Right cardiac atrium (tissue), 5 donors: Measurements from ENCODE around the gene SLC44A5. TPM values are rescaled to one million over a fixed set of nuclear protein-coding genes. Genes with fewer than 3 reads are reported as not detected.
"Not testable (repeated sequence)": the region's sequence is repeated elsewhere in the genome, so short reads cannot be mapped to it uniquely, and the experiment has no call there.

Source experiments
- ATAC-seq, 2 donors: fragments of 200-7000 bp; cut with Tn5 transposase; one replicate each; pipeline versions ENCODE4 v1.8.0 to v1.9.1; 2020; ENCODE audit warnings: moderate library complexity in 2 of 2, mild to moderate bottlenecking in 1 of 2
- DNase-seq, 3 donors: peaks; one replicate each; pipeline ENCODE4 v3.0.0-alpha.2; 2020
- H3K27ac ChIP-seq: one replicate; pipeline ENCODE4 v1.5.1; 2013; ENCODE audit warnings: mild to moderate bottlenecking, low read length, control low read depth, moderate library complexity
- H3K27me3 ChIP-seq: one replicate; pipeline ENCODE4 v1.6.1; 2013; ENCODE audit not compliant: control insufficient read depth, insufficient read depth
- H3K4me1 ChIP-seq: one replicate; pipeline ENCODE4 v1.6.1; 2013; ENCODE audit warnings: low read length; ENCODE audit not compliant: control insufficient read depth, insufficient read depth
- H3K4me3 ChIP-seq: one replicate; pipeline ENCODE4 v1.5.1; 2013; ENCODE audit warnings: low read length, control low read depth
- H3K9me3 ChIP-seq: one replicate; pipeline ENCODE4 v1.6.1; 2013; ENCODE audit warnings: low read length; ENCODE audit not compliant: control insufficient read depth
- WGBS: extraction: QIAGEN DNeasy Blood & Tissue Kit; methylation state at CpG from one replicate; pipeline ENCODE4 v1.1.7; 2013; 5-methylcytosine and 5-hydroxymethylcytosine counted together
- intact Hi-C, 4 donors: fragments of 100-400 bp; cut with DNase I; formaldehyde crosslinking; loops; one replicate each; pipeline versions ENCODE4 v1.11.0 to v1.14.0; 2022 to 2023
- polyA plus RNA-seq: library from polyadenylated mRNA; stranded (reverse); fragments of 200-250 nt; gene quantifications from one replicate; pipeline ENCODE4 v1.2.3, GENCODE V29; 2013
- total RNA-seq, 4 donors: library from RNA; stranded (reverse); fragmentation: NEBNext Ultra II Directional; extraction: Animal tissue kit (Norgen Biotek cat#: 25700); gene quantifications; one replicate each; pipeline ENCODE4 v1.2.1, GENCODE V29; 2021
- donor health status: healthy with polysubstance abuse.
- donor health status: DM: no; HTN: yes; CAD: no.
- donor health status: DM: no; HTN: no; CAD: no.
- donor health status: DM: no; HTN: yes; CAD: no; lungs with severe emphysema.
- donor health status: DM: yes; HTN: yes; CAD: no.

The SLC44A5 gene
- total and polyA plus RNA-seq, 5 donors = 0.48 to 4.1 (median 1.2) TPM

- Histone ChIP-seq H3K4me1 (no peaks in the 10 kb centered on the region), H3K27ac (no peak overlapping the region)
- WGBS = 51% methylated on average over 2 of the region's 2 CpGs
These were observed 128.0 kb downstream of the SLC44A5 start for GRCh38 chr1:75482951-75483350.

GRCh38 chr1:75476486-75476885 lies 134.4 kb downstream of the SLC44A5 start:
- not testable (repeated sequence) for H3K9me3 ChIP-seq, H3K27me3 ChIP-seq
- 91% methylated on average over 12 of the region's 12 CpGs for WGBS

More at GRCh38 chr1:75482951-75483350, 128.0 kb downstream of the SLC44A5 start:
- Histone ChIP-seq H3K9me3 (peaks cover 4% of the 10 kb centered on the region), H3K27me3 (no peaks in the 10 kb centered on the region), H3K4me3 (no peak overlapping the region)
- DNase-seq (no peak), ATAC-seq (no peak)
- intact Hi-C loops = no loop called here

DNA sequence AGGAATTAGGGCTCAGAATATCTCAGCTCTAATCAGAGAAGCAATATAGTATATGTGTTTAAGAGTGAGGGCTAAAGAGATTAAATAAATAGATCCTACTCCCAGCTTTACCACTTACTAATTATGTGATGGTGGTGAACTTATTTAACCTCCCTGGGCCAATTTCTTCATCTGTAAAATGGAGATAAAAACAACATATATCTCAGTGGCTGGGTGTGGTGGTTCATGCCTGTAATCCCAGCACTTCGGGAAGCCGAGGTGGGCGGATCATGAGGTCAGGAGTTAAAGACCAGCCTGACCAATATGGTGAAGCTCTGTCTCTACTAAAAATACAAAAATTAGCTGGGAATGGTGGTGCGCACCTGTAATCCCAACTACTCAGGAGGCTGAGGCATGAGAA lies 135.2 kb downstream of the SLC44A5 start:
- H3K4me1 ChIP-seq = no peaks in the 10 kb centered on the region
- 93% methylated on average over 4 of the region's 4 CpGs for WGBS
- ATAC-seq = no peak

More at GRCh38 chr1:75476486-75476885, 134.4 kb downstream of the SLC44A5 start:
- ATAC-seq, intact Hi-C loops, H3K4me3 ChIP-seq, H3K4me1 ChIP-seq, H3K27ac ChIP-seq, DNase-seq: not testable (repeated sequence)

GRCh38 chr1:75472971-75473603 lies 137.8 kb downstream of the SLC44A5 start:
- intact Hi-C loops = no loop called here
- 48% methylated on average over 4 of the region's 4 CpGs for WGBS
- Histone ChIP-seq H3K27ac (no peak overlapping the region), H3K4me1 (no peaks in the 10 kb centered on the region), H3K9me3 (no peaks in the 10 kb centered on the region), H3K27me3 (no peaks in the 10 kb centered on the region), H3K4me3 (no peak overlapping the region)
- DNase-seq = no peak
- ATAC-seq = no peak

More for the DNA sequence above, 135.2 kb downstream of the SLC44A5 start:
- Histone ChIP-seq H3K4me3 (no peak overlapping the region), H3K9me3 (no peaks in the 10 kb centered on the region), H3K27ac (no peak overlapping the region), H3K27me3 (no peaks in the 10 kb centered on the region)
- DNase-seq = no peak
- intact Hi-C loops = no loop called here

DNA sequence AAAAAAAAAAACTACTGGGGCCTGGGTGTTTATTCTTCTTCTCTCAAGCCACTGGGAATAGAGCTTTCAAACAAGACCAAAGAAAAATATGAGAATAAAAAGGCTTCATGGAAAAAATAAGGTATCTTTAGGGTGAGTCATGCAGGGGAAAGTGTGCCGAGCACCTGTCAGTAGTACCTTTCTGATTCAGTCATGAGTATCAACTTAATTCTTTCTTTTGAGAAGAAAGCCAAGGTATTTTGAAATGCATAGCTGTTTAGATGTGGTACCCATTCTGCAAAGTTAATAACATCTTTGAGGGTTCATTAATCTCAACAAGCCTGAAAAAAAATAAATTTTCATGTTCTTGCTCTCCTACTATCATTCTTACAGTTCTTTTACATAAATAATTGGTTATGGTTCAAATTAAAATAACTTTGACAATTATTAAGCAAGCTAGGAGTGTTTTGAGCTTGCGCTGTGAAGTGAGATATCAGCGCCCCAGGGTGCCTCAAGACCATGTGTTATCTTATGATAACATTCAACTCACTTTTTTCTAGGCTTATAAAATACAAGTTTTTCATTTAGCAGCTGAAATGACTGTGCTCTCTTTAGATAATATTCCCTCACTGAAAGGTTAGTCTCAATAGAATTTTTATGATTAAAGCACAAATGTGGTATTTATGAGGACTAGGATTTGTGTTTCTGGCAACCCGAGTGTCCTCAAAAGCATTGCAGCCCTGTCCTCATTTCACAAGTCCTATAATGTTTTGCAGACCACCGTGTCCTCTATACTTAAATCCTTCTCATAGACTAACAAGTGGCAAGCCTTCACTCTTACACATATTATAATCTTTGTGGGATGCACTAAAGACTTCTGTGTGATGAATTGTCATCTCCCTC lies 138.6 kb downstream of the SLC44A5 start:
- 56% methylated on average over 5 of the region's 5 CpGs for WGBS
- H3K27me3 ChIP-seq = no peaks in the 10 kb centered on the region
- no peaks in the 10 kb centered on the region for H3K4me1 ChIP-seq
- DNase-seq = no peak
- H3K4me3 ChIP-seq = no peak overlapping the region
- no peaks in the 10 kb centered on the region for H3K9me3 ChIP-seq
- no peak for ATAC-seq
- intact Hi-C loops = no loop called here
- H3K27ac ChIP-seq = no peak overlapping the region

DNA sequence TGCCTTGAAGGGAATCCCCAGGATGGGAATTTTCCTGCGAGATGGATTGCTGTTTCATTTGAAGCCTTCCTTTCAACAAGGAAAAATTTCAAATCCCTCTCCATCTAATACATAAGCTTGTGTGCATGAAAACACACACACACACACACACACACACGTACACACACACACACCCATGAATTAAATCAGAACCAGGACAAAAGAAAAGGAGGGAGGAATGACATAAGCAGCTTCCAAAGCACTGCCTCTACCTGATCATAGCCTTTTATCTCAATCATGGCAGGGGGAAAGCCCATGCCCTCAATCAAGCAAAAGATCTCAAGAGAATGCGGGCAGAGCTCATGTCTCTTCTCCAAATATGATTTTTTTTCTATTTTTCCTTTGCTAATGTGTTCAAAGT lies 139.7 kb downstream of the SLC44A5 start:
- 67% methylated on average over 3 of the region's 3 CpGs for WGBS
- no peaks in the 10 kb centered on the region for H3K9me3 ChIP-seq
- ATAC-seq = no peak
- no peak for DNase-seq
- H3K27me3 ChIP-seq = no peaks in the 10 kb centered on the region
- H3K27ac ChIP-seq = no peak overlapping the region
- no peak overlapping the region for H3K4me3 ChIP-seq
- H3K4me1 ChIP-seq = no peaks in the 10 kb centered on the region
- intact Hi-C loops = no loop called here

DNA sequence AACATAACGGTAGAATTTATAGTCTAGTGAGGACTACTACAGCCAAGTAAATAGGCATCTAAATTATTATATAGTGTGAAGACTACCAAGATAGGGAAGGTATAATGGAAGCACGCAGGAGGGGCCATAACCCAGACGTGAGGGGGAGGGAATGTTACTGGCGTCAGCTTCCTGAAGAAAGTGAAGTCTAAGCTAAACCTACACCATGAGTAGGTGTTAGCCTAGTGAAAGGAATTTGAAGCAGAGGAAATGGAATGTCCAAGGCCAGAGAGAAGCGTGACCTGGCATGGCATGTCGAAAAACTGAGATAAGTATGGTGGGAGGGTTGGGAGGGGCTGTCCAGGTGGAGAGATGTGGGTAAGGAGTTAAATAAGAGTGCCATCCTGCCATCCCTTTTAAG lies 140.5 kb downstream of the SLC44A5 start:
- no peak for DNase-seq
- H3K27me3 ChIP-seq = no peaks in the 10 kb centered on the region
- H3K4me3 ChIP-seq = no peak overlapping the region
- H3K27ac ChIP-seq = no peak overlapping the region
- 58% methylated on average over 6 of the region's 6 CpGs for WGBS
- H3K4me1 ChIP-seq = no peaks in the 10 kb centered on the region
- no peak for ATAC-seq
- intact Hi-C loops = no loop called here
- no peaks in the 10 kb centered on the region for H3K9me3 ChIP-seq

DNA sequence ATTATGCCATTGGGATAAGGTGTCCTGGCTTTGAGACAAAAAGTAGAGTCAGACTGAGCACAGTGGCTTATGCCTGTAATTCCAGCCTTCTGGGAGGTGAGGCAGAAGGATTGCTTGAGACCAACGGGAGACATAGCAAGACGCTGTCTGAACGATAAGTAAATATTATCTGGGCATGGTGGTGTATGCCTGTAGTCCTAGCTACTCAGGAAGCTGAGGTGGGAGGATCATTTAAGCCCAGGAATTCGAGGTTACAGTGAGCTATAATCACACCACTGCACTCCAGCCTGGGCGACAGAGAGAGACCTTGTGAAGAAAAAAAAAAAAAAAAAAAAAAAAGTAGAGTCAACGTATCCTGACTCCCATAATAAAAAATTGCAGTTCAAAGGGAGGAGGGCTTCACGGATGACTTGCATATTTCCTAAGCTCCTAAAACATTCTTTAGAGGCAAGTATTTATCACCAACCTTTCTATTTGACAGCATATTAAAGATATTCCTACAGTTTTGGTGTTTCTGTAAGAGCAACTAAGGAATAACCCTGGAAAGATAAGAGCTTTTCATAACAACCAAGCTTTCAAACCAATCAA lies 141.2 kb downstream of the SLC44A5 start:
- Histone ChIP-seq H3K9me3 (no peaks in the 10 kb centered on the region), H3K27ac (no peak overlapping the region), H3K27me3 (no peaks in the 10 kb centered on the region), H3K4me3 (no peak overlapping the region), H3K4me1 (no peaks in the 10 kb centered on the region)
- no peak for ATAC-seq
- DNase-seq = no peak
- WGBS = 68% methylated on average over 7 of the region's 7 CpGs
- intact Hi-C loops = no loop called here

DNA sequence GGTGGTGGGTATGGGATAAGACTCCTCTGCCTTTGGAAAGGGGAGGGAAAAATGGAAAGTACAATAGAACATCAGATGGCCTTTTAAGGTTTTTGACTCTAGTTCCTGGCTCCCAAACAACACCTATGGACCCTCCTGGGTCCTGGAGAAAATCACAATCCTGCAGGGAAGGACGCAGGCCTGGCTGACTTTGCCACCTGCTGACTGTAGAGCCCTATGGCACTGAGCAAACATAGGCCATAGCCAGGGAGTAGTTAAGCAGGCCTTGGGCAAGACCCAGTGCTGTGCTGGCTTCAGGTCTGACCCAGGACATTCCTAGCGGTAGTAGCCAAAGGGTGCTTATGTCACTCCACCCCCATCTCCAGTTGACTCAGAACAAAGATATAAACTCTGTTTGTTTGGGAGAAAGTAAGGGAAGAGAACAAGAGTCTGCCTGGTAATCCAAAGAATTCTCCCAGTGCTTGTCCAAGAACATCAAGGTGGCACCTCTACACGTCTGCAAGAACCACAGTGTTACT lies 149.0 kb downstream of the SLC44A5 start:
- 87% methylated on average over 3 of the region's 3 CpGs for WGBS
- DNase-seq (no peak), ATAC-seq (no peak)
- no peaks in the 10 kb centered on the region for H3K4me1 ChIP-seq
- H3K27ac ChIP-seq = no peak overlapping the region
- no peak overlapping the region for H3K4me3 ChIP-seq
- no peaks in the 10 kb centered on the region for H3K27me3 ChIP-seq
- intact Hi-C loops = no loop called here
- H3K9me3 ChIP-seq = no peaks in the 10 kb centered on the region

GRCh38 chr1:75449998-75450397 lies 160.9 kb downstream of the SLC44A5 start:
- Histone ChIP-seq H3K9me3 (peaks cover 2% of the 10 kb centered on the region), H3K27me3 (no peaks in the 10 kb centered on the region), H3K4me1 (no peaks in the 10 kb centered on the region), H3K4me3 (no peak overlapping the region), H3K27ac (no peak overlapping the region)
- DNase-seq (no peak), ATAC-seq (no peak)
- intact Hi-C loops = no loop called here
- 58% methylated on average over 5 of the region's 5 CpGs for WGBS

DNA sequence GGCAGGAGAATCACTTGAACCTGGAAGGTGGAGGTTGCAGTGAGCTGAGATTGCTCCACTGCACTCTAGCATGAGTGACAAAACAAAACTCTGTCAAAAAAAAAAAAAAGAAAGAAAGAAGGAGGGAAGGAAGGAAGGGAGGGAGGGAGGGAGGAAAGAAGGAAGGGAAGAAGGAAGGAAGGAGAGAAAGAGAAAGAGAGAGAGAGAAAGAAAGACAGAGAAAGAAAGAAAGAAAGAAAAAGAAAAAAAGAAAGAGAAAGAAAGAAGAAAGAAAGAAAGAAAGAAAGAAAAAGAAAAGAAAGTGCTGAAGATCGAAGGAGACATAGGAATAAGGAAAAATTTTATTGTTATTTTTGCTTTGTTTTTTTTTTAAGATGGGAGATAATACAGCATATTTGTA lies 166.7 kb downstream of the SLC44A5 start:
- no peak overlapping the region for H3K27ac ChIP-seq
- ATAC-seq (no peak), DNase-seq (no peak)
- H3K4me1 ChIP-seq = no peaks in the 10 kb centered on the region
- H3K27me3 ChIP-seq = no peaks in the 10 kb centered on the region
- H3K9me3 ChIP-seq = no peaks in the 10 kb centered on the region
- H3K4me3 ChIP-seq = no peak overlapping the region
- 85% methylated on average over 1 of the region's 1 CpG for WGBS
- intact Hi-C loops = no loop called here
